LNCAP (cell line): ENCODE measurements around the gene MYO7A.

Experiments used
- TF ChIP-seq, protein P1 (sequence below): fragments of 450-650 bp; IDR thresholded peaks from 2 replicates; pipeline ENCODE4 v1.5.1; 2017; ENCODE audit warnings: mild to moderate bottlenecking

Gene MYO7A

DNA sequence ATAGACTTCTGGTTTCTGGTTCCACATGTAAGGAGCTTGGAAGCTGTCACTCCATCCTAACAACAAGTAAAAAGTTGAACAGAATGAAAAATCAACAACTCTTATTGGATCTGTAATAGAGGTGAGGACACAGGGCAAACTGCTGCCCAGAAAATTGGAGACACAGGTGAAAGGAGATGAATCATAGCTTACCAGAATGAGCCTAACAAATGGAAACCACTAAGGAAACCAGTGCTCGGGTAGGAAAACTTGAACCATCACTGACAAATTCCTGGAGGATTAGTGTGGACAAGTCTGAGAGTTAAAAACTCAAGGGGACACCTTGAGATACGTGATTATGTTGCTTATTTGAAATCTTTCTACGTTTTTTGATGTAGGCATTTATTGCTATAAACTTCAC, 121.4 kb downstream of the MYO7A start:
- TF ChIP-seq, protein P1, sequence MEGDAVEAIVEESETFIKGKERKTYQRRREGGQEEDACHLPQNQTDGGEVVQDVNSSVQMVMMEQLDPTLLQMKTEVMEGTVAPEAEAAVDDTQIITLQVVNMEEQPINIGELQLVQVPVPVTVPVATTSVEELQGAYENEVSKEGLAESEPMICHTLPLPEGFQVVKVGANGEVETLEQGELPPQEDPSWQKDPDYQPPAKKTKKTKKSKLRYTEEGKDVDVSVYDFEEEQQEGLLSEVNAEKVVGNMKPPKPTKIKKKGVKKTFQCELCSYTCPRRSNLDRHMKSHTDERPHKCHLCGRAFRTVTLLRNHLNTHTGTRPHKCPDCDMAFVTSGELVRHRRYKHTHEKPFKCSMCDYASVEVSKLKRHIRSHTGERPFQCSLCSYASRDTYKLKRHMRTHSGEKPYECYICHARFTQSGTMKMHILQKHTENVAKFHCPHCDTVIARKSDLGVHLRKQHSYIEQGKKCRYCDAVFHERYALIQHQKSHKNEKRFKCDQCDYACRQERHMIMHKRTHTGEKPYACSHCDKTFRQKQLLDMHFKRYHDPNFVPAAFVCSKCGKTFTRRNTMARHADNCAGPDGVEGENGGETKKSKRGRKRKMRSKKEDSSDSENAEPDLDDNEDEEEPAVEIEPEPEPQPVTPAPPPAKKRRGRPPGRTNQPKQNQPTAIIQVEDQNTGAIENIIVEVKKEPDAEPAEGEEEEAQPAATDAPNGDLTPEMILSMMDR = no peak

DNA sequence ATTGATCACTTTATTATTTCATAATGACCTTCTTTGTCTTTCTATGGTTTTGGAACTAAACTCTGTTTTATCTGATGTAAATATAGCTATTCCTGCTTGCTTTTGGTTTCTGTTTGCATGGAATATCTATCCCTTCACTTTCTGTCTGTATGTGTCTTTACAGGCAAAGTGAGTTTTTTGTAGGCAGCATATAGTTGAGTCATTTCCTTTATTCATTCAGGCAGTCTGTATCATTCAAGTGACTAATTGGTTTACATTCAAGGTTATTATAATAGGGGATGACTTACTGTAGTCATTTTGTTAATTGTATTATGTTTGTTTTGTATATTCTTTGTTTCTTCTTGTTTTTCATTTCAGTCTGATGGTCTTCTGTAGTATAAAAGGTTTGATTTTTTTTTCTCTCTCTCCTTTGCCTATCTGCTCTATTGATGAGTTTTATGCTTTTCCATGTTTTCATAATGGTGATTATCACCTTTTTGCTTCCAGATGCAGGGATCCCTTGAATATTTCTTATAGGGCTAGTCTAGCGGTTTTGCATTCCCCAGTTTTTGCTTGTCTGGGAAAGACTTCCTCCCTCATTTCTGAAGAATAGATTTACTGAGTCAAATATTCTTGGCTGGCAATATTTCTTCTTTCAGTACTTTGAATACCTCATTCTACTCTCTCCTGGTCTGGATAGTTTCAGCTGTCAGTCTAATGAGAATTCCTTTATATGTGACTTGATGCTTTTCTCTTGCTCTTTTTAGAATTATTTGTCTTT, 123.0 kb downstream of the MYO7A start:
- TF ChIP-seq, protein P1 = no peak

DNA sequence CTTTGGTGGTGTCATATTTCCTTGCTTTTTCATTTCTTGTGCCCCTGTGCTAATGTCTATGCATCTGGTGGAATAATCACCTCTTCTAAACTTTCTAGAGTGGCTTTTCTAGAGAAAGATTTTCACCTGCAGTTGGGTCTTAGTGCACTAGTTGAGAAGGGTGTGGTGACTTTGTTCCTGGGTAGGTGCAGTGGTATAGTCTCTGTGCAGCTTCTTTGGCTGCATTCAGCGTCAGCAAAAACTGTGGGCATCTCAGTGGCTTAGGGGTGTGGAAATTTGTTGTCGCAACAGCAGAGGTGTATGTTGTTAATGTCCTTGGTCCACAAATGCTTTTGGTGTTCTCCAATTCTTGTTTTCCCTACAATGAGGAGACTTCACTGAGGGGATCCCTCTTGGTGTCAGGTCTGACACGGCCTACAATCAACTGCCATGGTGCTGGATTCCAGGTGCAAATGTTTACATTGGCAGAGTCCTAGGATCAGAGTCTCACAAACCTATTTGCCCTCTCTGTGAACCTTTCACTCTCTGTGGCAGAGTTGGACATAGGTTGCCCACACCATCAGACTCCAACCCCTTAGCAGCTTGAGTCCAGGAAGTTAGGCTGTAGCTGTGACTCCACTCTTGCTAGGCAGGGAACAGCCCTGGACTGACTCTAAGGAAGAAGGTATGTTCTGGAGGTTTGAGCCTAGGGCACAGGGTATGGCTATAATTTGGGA, 124.7 kb downstream of the MYO7A start:
- TF ChIP-seq, protein P1 = no peak

DNA sequence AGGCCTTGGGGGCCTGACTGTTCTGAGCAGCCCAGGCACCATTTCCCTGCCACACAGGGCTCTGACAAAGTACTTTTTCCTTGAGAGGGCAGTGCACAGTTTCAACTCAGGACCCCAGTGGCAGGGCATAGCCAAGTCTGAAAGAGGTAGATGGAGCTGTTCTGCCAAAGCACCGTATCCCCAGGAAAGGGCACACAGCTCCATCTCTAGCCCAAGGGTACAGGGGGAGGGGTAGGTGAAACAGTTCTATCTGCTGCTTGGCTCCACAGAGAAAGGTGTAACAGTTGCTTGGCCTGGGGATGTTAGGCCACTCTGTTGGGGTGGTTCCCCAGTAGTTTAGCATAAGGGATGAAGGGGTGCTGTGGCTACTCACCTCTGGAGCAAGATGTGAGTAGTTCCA, 125.6 kb downstream of the MYO7A start:
- TF ChIP-seq, protein P1 = no peak

DNA sequence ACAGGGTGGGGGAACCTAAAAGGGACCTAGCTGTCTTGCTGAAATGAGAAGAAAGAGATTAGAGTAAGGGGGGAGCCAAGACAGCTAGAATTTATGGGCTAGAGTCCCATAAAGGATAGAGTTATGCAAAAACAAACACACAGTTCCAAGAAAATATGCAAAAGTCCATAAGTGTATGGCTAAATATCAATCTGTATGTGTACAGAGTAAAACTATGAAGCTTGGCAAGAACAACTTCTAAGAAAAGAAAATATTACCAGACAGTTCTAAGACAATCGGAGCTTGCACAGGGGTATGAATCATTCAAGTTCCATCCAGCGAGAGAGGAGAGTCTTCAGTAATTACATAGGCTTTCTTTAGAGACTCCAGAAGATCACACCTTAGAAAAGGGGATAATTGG, 131.6 kb downstream of the MYO7A start:
- TF ChIP-seq, protein P1 = no peak

DNA sequence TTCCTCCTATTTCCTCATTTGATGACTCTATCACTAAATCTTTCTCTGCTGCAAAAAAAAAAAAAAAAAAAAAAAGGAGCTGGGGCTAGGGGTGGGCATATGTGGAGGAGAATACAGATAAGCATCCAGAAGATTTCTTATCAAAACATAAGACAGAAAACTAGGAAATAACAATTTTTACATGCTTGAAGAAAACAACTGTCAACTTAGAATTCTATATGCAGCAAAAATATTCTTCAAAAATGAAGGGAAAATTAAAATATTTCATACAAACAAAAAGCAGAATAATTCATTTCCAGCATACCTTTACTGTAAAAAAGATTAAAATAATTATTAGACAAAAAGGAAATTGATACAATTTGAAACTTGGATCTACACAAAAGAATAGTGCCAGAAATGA, 134.8 kb downstream of the MYO7A start:
- TF ChIP-seq, protein P1 = no peak
